Nephron (organoid): ENCODE data around the gene ENPP6.
A peak's percentile ranks its signal among the peaks of the same experiment; 100 is the strongest.

Experiments used
- H3K27ac Mint-ChIP-seq, 3 experiments: 2 replicates each; pipeline ENCODE4 v1.8.0; 2020; ENCODE audit warnings: mixed read lengths in 3 of 3, mild to moderate bottlenecking in 2 of 3, moderate library complexity in 1 of 3
- H3K27me3 Mint-ChIP-seq: 2 replicates; pipeline ENCODE4 v1.8.0; 2021; ENCODE audit warnings: low read depth, mild to moderate bottlenecking, moderate library complexity, mixed read lengths
- H3K36me3 Mint-ChIP-seq: 2 replicates; pipeline ENCODE4 v1.8.0; 2020; ENCODE audit warnings: low read depth, mixed read lengths
- H3K4me1 Mint-ChIP-seq: 2 replicates; pipeline ENCODE4 v1.8.0; 2020; ENCODE audit warnings: mixed read lengths
- H3K4me3 Mint-ChIP-seq, 3 experiments: 2 replicates each; pipeline ENCODE4 v1.8.0; 2020; ENCODE audit warnings: mild to moderate bottlenecking in 3 of 3, mixed read lengths in 3 of 3, moderate library complexity in 2 of 3
- H3K9me3 Mint-ChIP-seq: 2 replicates; pipeline ENCODE4 v1.8.0; 2020; ENCODE audit warnings: mixed read lengths
- CTCF ChIP-seq, 3 experiments: fragments of 200-600 bp; sonication (generic); IDR thresholded peaks; one replicate each; pipeline ENCODE4 v1.5.0; 2021; ENCODE audit warnings: antibody characterized with exemption in 3 of 3; ENCODE audit not compliant: unreplicated experiment in 3 of 3

Gene ENPP6

GRCh38 chr4:184217634-184218033 is at the start of gene ENPP6:
Gene ENPP6 (minus strand): TSS chr4:184217873. CDS start chr4:184217819, 54 bp downstream.
- Mint-ChIP-seq H3K9me3 (peaks cover 5% of the 10 kb centered on the region), H3K27ac (peak within 1 kb of the TSS in 1 of 3 experiments; percentile 0), H3K36me3 (no peaks in the 10 kb centered on the region), H3K4me1 (peaks cover 42% of the 10 kb centered on the region), H3K27me3 (peaks cover 7% of the 10 kb centered on the region), H3K4me3 (peak within 1 kb of the TSS in 2 of 3 experiments; percentile 24 to 26)
- TF ChIP-seq CTCF (IDR thresholded peaks at IDR 0.05; ENCODE audit: unreplicated experiment in 3 of 3) = no peak

- H3K36me3 Mint-ChIP-seq = no peaks in the 10 kb centered on the region
- no peak overlapping the region for H3K27ac Mint-ChIP-seq
- peaks cover 5% of the 10 kb centered on the region for H3K27me3 Mint-ChIP-seq
- H3K4me1 Mint-ChIP-seq = peaks cover 5% of the 10 kb centered on the region
- H3K4me3 Mint-ChIP-seq = no peak overlapping the region
- no peak for TF ChIP-seq CTCF (IDR thresholded peaks at IDR 0.05; ENCODE audit: unreplicated experiment in 3 of 3)
- no peaks in the 10 kb centered on the region for H3K9me3 Mint-ChIP-seq
Measured at GRCh38 chr4:184267206-184267608, 49.5 kb upstream of the ENPP6 start.

GRCh38 chr4:184265546-184266351 is 48.1 kb upstream of the ENPP6 start:
- H3K36me3 Mint-ChIP-seq = no peaks in the 10 kb centered on the region
- H3K4me1 Mint-ChIP-seq = peaks cover 5% of the 10 kb centered on the region
- H3K27ac Mint-ChIP-seq = peak overlapping the region in 1 of 3 experiments; percentile 4
- no peaks in the 10 kb centered on the region for H3K9me3 Mint-ChIP-seq
- H3K4me3 Mint-ChIP-seq = no peak overlapping the region
- H3K27me3 Mint-ChIP-seq = peaks cover 5% of the 10 kb centered on the region
- TF ChIP-seq CTCF (IDR thresholded peaks at IDR 0.05; ENCODE audit: unreplicated experiment in 3 of 3) = no peak

- peak overlapping the region in 1 of 3 experiments; percentile 13 for H3K4me3 Mint-ChIP-seq
- TF ChIP-seq CTCF (IDR thresholded peaks at IDR 0.05; ENCODE audit: unreplicated experiment in 3 of 3) = peak; percentile 85 to 96 (median 91)
- peaks cover 5% of the 10 kb centered on the region for H3K4me1 Mint-ChIP-seq
- no peaks in the 10 kb centered on the region for H3K36me3 Mint-ChIP-seq
- peaks cover 5% of the 10 kb centered on the region for H3K27me3 Mint-ChIP-seq
- peak overlapping the region in 1 of 3 experiments; percentile 15 for H3K27ac Mint-ChIP-seq
- H3K9me3 Mint-ChIP-seq = no peaks in the 10 kb centered on the region
Measured at GRCh38 chr4:184263910-184264732, 46.4 kb upstream of the ENPP6 start.

- Mint-ChIP-seq H3K27ac (no peak overlapping the region), H3K9me3 (no peaks in the 10 kb centered on the region), H3K4me3 (no peak overlapping the region), H3K4me1 (peaks cover 5% of the 10 kb centered on the region), H3K36me3 (no peaks in the 10 kb centered on the region), H3K27me3 (peaks cover 5% of the 10 kb centered on the region)
- TF ChIP-seq CTCF (IDR thresholded peaks at IDR 0.05; ENCODE audit: unreplicated experiment in 3 of 3) = no peak
Measured at GRCh38 chr4:184263461-184263860, 45.8 kb upstream of the ENPP6 start.
